MM.1S (cell line): ENCODE results near the gene OBP2B.

Experiments used
- EZH2phosphoT487 ChIP-seq: fragments of 300-600 bp; sonication (generic); IDR thresholded peaks from 2 replicates; pipeline ENCODE4 v1.6.1; 2018; ENCODE audit warnings: antibody characterized with exemption, low read length
- TF ChIP-seq, protein P1 (sequence below): fragments of 300-600 bp; sonication (generic); IDR thresholded peaks from 2 replicates; pipeline ENCODE4 v1.5.1; 2016; ENCODE audit warnings: antibody characterized with exemption, low read length, mixed read lengths

DNA sequence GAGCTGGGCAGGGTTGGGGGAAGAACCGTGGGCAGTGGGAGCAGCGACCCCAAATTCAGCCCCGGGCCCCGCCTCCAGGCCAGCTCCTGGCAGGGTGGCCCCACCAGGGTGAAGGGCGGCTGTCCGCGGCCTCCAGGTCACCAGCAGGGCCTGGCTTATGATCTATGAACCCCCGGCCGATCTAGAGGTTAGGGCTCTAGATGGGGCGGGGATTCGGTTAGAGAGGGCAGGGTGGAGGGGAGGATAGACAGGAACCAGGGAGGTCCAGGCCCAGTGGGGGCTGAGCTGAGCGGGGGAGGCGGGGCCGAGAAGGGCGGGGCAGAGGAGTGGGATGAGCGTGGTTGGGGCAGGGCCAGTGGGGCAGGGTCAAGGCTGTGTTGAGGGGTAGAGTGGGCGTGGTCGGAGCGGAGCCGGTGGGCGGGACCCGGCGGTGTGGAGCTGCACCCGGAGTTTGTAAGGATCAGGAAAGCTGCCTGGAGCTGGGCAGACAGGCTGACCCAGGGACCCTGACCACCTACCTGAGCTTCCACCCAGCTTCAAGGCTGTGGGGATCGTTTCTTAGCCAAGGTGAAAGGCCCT lies 29.3 kb upstream of the OBP2B start:
- TF ChIP-seq, protein P1, sequence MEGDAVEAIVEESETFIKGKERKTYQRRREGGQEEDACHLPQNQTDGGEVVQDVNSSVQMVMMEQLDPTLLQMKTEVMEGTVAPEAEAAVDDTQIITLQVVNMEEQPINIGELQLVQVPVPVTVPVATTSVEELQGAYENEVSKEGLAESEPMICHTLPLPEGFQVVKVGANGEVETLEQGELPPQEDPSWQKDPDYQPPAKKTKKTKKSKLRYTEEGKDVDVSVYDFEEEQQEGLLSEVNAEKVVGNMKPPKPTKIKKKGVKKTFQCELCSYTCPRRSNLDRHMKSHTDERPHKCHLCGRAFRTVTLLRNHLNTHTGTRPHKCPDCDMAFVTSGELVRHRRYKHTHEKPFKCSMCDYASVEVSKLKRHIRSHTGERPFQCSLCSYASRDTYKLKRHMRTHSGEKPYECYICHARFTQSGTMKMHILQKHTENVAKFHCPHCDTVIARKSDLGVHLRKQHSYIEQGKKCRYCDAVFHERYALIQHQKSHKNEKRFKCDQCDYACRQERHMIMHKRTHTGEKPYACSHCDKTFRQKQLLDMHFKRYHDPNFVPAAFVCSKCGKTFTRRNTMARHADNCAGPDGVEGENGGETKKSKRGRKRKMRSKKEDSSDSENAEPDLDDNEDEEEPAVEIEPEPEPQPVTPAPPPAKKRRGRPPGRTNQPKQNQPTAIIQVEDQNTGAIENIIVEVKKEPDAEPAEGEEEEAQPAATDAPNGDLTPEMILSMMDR, result no peak
- TF ChIP-seq EZH2phosphoT487, result no peak
